GM12875 (cell line): ENCODE results near the gene SNHG17.
A peak's percentile ranks its signal among the peaks of the same experiment; 100 is the strongest.
"Not testable (repeated sequence)": the region's sequence is repeated elsewhere in the genome, so short reads cannot be mapped to it uniquely, and the experiment has no call there.

Source experiments
- H3K4me3 ChIP-seq: one replicate; pipeline ENCODE4 v1.5.1; 2011; ENCODE audit warnings: low read depth, low read length, control low read depth
- TF ChIP-seq, protein P1 (sequence below): IDR thresholded peaks from 2 replicates; pipeline ENCODE4 v1.5.1; 2011; ENCODE audit warnings: low read depth, mild to moderate bottlenecking, control low read depth, inconsistent platforms, low read length, moderate library complexity, borderline replicate concordance; ENCODE audit not compliant: insufficient read depth

The SNHG17 gene

GRCh38 chr20:38434301-38434741, 807 bp downstream of the SNHG17 start:
- TF ChIP-seq, protein P1, sequence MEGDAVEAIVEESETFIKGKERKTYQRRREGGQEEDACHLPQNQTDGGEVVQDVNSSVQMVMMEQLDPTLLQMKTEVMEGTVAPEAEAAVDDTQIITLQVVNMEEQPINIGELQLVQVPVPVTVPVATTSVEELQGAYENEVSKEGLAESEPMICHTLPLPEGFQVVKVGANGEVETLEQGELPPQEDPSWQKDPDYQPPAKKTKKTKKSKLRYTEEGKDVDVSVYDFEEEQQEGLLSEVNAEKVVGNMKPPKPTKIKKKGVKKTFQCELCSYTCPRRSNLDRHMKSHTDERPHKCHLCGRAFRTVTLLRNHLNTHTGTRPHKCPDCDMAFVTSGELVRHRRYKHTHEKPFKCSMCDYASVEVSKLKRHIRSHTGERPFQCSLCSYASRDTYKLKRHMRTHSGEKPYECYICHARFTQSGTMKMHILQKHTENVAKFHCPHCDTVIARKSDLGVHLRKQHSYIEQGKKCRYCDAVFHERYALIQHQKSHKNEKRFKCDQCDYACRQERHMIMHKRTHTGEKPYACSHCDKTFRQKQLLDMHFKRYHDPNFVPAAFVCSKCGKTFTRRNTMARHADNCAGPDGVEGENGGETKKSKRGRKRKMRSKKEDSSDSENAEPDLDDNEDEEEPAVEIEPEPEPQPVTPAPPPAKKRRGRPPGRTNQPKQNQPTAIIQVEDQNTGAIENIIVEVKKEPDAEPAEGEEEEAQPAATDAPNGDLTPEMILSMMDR, result no peak

DNA sequence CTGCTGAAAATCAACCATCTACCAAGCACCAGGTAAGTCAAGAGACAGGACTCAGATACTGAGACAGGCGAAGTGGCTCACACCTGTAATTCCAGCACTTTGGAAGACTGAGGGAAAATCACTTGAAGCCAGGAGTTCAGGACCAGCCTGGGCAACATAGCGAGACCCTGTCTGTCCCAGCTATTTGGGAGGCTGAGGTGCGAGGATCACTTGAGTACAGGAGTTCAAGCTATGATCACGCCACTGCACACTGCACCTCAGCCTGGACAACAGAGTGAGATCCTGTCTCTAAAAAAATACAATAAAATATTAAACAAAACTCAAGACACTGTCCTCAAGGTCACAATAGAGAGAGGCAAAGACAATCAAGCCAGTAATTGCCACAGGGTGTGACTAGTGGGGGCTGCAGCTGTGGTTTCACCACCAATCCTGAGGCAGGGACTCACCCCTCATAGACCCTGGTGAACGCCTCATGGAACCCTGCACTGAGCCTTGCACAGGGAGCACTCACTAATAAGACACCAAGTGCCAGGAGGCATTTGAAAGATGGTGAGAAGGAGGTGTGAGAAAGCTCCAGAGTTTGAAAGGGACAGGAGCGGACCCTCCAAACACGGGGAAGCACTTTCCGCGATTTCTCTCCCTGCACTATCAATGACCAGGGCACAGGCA, 1.7 kb downstream of the SNHG17 start:
- TF ChIP-seq, protein P1, result no peak
- peak overlapping the region; percentile 76 for H3K4me3 ChIP-seq

More at GRCh38 chr20:38434301-38434741, 807 bp downstream of the SNHG17 start:
- peak overlapping the region; percentile 76 for H3K4me3 ChIP-seq

- H3K4me3 ChIP-seq, result not testable (repeated sequence)
Measured at GRCh38 chr20:38432870-38433269, 2.3 kb downstream of the SNHG17 start.

- no peak overlapping the region for H3K4me3 ChIP-seq
- TF ChIP-seq, protein P1, result no peak
Measured at GRCh38 chr20:38432292-38432691, 2.8 kb downstream of the SNHG17 start.

- no peak overlapping the region for H3K4me3 ChIP-seq
Measured at GRCh38 chr20:38430679-38431325, 4.3 kb downstream of the SNHG17 start.

DNA sequence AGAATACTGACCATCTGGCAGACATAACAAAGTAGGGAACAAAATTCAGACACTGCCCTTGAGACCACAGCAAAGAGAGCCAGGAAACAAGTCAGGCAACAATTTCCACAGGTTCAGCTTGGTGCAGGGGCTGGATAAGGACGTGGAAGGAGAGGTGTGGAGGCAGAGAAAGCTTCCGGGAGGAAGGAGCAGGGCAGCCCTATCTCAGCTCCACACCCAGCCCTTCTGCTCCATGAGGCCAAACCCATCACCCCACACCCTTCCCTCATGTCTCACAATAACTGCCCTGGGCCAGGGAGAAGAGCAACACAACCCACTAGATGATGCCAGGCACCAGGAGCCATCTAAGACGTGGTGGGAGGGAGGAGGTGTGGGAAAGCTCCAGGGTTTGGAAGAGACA, 5.8 kb downstream of the SNHG17 start:
- H3K4me3 ChIP-seq, result no peak overlapping the region
- TF ChIP-seq, protein P1, result no peak

More at GRCh38 chr20:38430679-38431325, 4.3 kb downstream of the SNHG17 start:
- TF ChIP-seq, protein P1, result no peak

DNA sequence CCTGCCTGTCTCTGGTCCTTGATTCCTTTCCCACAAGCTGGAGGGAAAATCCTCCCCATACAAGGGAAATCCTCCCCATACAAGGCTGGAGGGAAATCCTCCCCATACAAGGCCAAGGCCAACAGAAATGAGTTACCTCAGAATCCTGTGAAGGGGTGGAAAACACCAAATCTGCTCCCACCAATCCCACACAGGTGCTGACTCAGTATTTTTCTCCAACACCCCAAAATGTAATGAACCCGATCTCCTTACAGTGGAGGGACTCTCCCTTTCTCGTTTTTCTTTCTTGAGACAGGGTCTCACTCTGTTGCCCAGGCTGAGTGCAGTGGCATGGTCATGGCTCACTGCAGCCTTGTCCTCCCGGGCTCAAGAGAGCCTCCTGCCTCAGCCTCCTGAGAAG, 6.3 kb downstream of the SNHG17 start:
- TF ChIP-seq, protein P1, result no peak
- H3K4me3 ChIP-seq, result no peak overlapping the region
